ENCODE data around the gene STMND1.
"Not testable (repeated sequence)": the region's sequence is repeated elsewhere in the genome, so short reads cannot be mapped to it uniquely, and the experiment has no call there.

The STMND1 gene

GRCh38 chr6:17101422-17102257, at the start of gene STMND1:
TSS of gene STMND1 (plus strand) at chr6:17102050. CDS start at chr6:17102258, 208 bp downstream.
- no peak for DNase-seq (ENCODE audit: low spot score)

- DNase-seq (ENCODE audit: low spot score), result no peak
Measured at GRCh38 chr6:17054647-17055046, 47.2 kb upstream of the STMND1 start.

GRCh38 chr6:17057322-17057721, 44.5 kb upstream of the STMND1 start:
- no peak for DNase-seq (ENCODE audit: low spot score)

- no peak for DNase-seq (ENCODE audit: low spot score)
Measured at GRCh38 chr6:17058550-17058949, 43.3 kb upstream of the STMND1 start.

GRCh38 chr6:17059022-17059421, 42.8 kb upstream of the STMND1 start:
- no peak for DNase-seq (ENCODE audit: low spot score)

- DNase-seq (ENCODE audit: low spot score), result no peak
Measured at GRCh38 chr6:17059850-17060249, 42.0 kb upstream of the STMND1 start.

- DNase-seq (ENCODE audit: low spot score), result no peak
Measured at GRCh38 chr6:17061097-17061496, 40.8 kb upstream of the STMND1 start.

- DNase-seq (ENCODE audit: low spot score), result no peak
Measured at GRCh38 chr6:17062871-17063440, 38.9 kb upstream of the STMND1 start.

GRCh38 chr6:17064975-17065374, 36.9 kb upstream of the STMND1 start:
- DNase-seq (ENCODE audit: low spot score), result no peak

- DNase-seq (ENCODE audit: low spot score), result no peak
Measured at GRCh38 chr6:17066610-17067009, 35.2 kb upstream of the STMND1 start.

GRCh38 chr6:17068972-17069371, 32.9 kb upstream of the STMND1 start:
- DNase-seq (ENCODE audit: low spot score), result not testable (repeated sequence)

- DNase-seq (ENCODE audit: low spot score), result not testable (repeated sequence)
Measured at GRCh38 chr6:17070400-17070799, 31.4 kb upstream of the STMND1 start.

- not testable (repeated sequence) for DNase-seq (ENCODE audit: low spot score)
Measured at GRCh38 chr6:17073596-17073995, 28.3 kb upstream of the STMND1 start.

GRCh38 chr6:17081273-17081672, 20.6 kb upstream of the STMND1 start:
- DNase-seq (ENCODE audit: low spot score), result no peak

GRCh38 chr6:17081860-17082508, 19.9 kb upstream of the STMND1 start:
- DNase-seq (ENCODE audit: low spot score), result no peak

- DNase-seq (ENCODE audit: low spot score), result no peak
Measured at GRCh38 chr6:17083397-17083796, 18.5 kb upstream of the STMND1 start.

GRCh38 chr6:17086469-17086868, 15.4 kb upstream of the STMND1 start:
- peak; percentile 40 for DNase-seq (ENCODE audit: low spot score)

- no peak for DNase-seq (ENCODE audit: low spot score)
Measured at GRCh38 chr6:17088091-17088611, 13.7 kb upstream of the STMND1 start.

- DNase-seq (ENCODE audit: low spot score), result no peak
Measured at GRCh38 chr6:17091122-17091521, 10.7 kb upstream of the STMND1 start.

GRCh38 chr6:17093686-17094085, 8.2 kb upstream of the STMND1 start:
- DNase-seq (ENCODE audit: low spot score), result no peak

GRCh38 chr6:17096096-17096495, 5.8 kb upstream of the STMND1 start:
- no peak for DNase-seq (ENCODE audit: low spot score)

GRCh38 chr6:17096652-17097051, 5.2 kb upstream of the STMND1 start:
- no peak for DNase-seq (ENCODE audit: low spot score)

GRCh38 chr6:17097982-17098381, 3.9 kb upstream of the STMND1 start:
- DNase-seq (ENCODE audit: low spot score), result no peak
